ENCODE data around the gene SLX9. TPM values are rescaled to one million over a fixed set of nuclear protein-coding genes. Genes with fewer than 3 reads are reported as not detected.

Gene SLX9
- total RNA-seq, 2 experiments from 2014 or later, result 18.6 to 61.6 TPM

DNA sequence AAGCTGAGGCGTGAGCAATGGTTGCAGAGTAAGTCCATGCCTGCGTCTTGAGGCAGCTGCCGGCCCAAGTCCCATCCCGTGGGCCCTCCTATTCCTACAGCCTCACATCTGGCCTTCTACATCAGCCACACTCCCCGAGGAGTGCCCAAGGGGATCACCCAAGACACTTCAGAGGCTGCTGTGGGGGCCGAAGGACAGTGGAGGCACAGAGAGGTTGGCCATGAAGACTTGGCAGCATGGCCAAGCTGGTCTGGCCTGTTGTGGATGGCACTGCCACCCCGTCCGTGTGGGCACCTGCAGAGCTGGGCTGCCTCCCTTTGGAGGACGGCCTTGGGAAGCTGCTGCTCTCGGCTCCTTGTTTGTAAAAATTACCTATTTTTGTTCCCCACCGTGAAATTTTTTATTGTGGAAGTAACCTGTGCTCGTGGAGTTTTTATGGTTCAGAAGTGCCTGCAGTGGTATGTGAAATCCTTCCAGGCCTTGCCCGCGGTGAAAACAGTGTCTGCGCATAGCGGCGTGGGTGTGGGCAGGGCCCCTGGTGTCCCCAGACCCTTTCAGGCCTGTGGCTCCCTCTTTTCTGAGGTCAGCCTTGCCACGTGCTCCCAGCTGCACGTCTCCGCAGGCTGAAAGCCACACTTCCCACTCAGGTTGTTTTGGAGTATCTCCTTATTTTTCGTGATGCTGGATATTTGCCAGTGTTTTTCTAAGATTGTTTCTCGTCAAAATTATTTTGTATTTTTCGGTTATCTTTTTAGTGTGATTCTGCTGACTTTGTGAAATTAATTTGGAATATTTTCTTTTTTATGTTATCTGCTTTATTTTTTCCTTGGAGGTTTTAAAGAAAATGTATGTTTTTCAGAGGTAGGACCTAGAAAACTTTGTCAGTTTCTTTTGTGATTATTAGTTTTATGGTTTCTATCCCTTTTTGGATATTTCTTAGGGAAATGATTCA, 20.6 kb downstream of the SLX9 start:
- Histone ChIP-seq H3K36me3 (ENCODE audit: insufficient read depth, low read length) (peaks cover 92% of the 10 kb centered on the region), H3K4me2 (ENCODE audit: low read length) (no peak overlapping the region), H3K4me3 (ENCODE audit: low read depth, low read length, poor library complexity, severe bottlenecking) (no peak overlapping the region), H3K27ac (ENCODE audit: low read depth, low read length, poor library complexity, severe bottlenecking) (no peak overlapping the region), H3K4me1 (ENCODE audit: insufficient read depth, low read length, poor library complexity, severe bottlenecking) (no peaks in the 10 kb centered on the region), H3K9me2 (ENCODE audit: insufficient read depth, low read length) (no peaks in the 10 kb centered on the region), H3K79me2 (ENCODE audit: insufficient read depth, low read depth, low read length) (peaks cover 7% of the 10 kb centered on the region; the same call in 1 of the 2 replicates), H2AFZ (ENCODE audit: low read length) (no peak overlapping the region), H3K9me3 (ENCODE audit: low read length) (no peaks in the 10 kb centered on the region), H4K20me1 (ENCODE audit: insufficient read depth, low read length) (peaks cover 4% of the 10 kb centered on the region; the same call in 1 of the 2 replicates)
- no TSS peak for BruUV-seq (replicated peaks)
- intact Hi-C loops (cut with micrococcal nuclease; ENCODE audit: unreplicated experiment), result no loop called here
- POLR2A ChIA-PET, result interaction anchor here (0.7 kb wide), 1 partner anchor 95 kb away, joined by 6 read pairs; no protein-coding TSS in a partner anchor
- DNase-seq (ENCODE audit: low spot score), result no peak
- TF ChIP-seq, protein P1, sequence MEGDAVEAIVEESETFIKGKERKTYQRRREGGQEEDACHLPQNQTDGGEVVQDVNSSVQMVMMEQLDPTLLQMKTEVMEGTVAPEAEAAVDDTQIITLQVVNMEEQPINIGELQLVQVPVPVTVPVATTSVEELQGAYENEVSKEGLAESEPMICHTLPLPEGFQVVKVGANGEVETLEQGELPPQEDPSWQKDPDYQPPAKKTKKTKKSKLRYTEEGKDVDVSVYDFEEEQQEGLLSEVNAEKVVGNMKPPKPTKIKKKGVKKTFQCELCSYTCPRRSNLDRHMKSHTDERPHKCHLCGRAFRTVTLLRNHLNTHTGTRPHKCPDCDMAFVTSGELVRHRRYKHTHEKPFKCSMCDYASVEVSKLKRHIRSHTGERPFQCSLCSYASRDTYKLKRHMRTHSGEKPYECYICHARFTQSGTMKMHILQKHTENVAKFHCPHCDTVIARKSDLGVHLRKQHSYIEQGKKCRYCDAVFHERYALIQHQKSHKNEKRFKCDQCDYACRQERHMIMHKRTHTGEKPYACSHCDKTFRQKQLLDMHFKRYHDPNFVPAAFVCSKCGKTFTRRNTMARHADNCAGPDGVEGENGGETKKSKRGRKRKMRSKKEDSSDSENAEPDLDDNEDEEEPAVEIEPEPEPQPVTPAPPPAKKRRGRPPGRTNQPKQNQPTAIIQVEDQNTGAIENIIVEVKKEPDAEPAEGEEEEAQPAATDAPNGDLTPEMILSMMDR (conservative IDR thresholded peaks at IDR 0.05; ENCODE audit: low read length), result no peak
- TF ChIP-seq EZH2phosphoT487 (IDR thresholded peaks at IDR 0.05; ENCODE audit: borderline replicate concordance, low read depth, low read length), result no peak
- CTCF ChIA-PET (ENCODE audit: unreplicated experiment), result no interaction called here

DNA sequence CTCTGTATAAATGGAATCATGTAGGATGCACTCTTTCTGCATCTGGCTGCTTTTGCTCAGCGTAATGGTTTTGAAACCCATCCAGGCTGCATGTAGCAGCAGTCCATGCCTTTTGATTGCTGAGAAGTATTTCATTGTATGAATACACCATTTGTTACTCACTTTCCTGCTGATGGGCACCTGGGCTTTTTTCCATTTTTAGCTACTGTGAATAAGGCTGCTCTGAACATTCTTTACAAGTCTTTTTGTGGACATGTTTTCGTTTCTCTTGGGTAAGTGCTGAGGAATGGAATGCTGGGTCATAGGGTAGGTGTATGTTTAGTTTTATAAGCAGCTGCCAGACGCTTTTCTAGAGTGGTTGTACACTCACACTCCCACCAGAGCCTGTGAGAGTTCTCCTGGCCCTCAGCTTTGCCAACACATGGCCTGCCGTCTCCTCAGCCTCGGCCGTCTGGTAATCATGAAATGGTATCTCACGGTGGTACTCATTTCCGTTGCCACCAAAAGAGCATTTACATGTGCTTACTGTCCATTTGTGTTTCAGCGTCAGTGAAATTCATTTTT, 22.7 kb downstream of the SLX9 start:
- H3K9me2 ChIP-seq (ENCODE audit: insufficient read depth, low read length), result no peaks in the 10 kb centered on the region
- H2AFZ ChIP-seq (ENCODE audit: low read length), result no peak overlapping the region
- H3K4me1 ChIP-seq (ENCODE audit: insufficient read depth, low read length, poor library complexity, severe bottlenecking), result no peaks in the 10 kb centered on the region
- H3K36me3 ChIP-seq (ENCODE audit: insufficient read depth, low read length), result peaks cover 80% of the 10 kb centered on the region
- H4K20me1 ChIP-seq (ENCODE audit: insufficient read depth, low read length), result peaks cover 4% of the 10 kb centered on the region; the same call in 1 of the 2 replicates
- no peak overlapping the region for H3K4me2 ChIP-seq (ENCODE audit: low read length)
- H3K79me2 ChIP-seq (ENCODE audit: insufficient read depth, low read depth, low read length), result peaks cover 7% of the 10 kb centered on the region; the same call in 1 of the 2 replicates
- ChIA-PET POLR2A (no interaction called here), CTCF (ENCODE audit: unreplicated experiment) (interaction anchor here (0.7 kb wide), 1 partner anchor 12 kb away, joined by 3 read pairs; no protein-coding TSS in a partner anchor)
- intact Hi-C loops (cut with micrococcal nuclease; ENCODE audit: unreplicated experiment), result no loop called here
- no peak overlapping the region for H3K27ac ChIP-seq (ENCODE audit: low read depth, low read length, poor library complexity, severe bottlenecking)
- H3K4me3 ChIP-seq (ENCODE audit: low read depth, low read length, poor library complexity, severe bottlenecking), result no peak overlapping the region
- H3K9me3 ChIP-seq (ENCODE audit: low read length), result no peaks in the 10 kb centered on the region
- no peak for DNase-seq (ENCODE audit: low spot score)
- BruUV-seq (replicated peaks), result no TSS peak
- TF ChIP-seq EZH2phosphoT487 (IDR thresholded peaks at IDR 0.05; ENCODE audit: borderline replicate concordance, low read depth, low read length), result no peak
- TF ChIP-seq, protein P1 (conservative IDR thresholded peaks at IDR 0.05; ENCODE audit: low read length), result no peak
